Measurements from ENCODE around the gene STAM2.

STAM2 gene

DNA sequence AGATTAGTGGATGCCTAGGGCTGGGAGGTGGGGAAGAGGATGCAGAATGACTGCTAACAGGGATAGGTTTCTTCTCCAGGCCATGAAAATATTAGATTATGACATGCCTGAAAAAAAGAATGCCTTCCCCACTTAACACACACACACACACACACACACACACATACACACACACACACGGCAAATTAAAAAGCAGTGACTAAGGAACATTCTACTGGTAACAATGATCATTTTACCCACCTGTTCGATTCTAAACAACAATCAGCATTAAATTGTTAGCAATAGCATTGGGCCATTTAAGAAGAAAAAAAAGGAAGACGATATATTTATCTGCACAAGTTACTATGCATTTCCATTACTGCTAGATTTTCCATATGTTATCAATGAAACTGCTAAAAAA, 87.6 kb downstream of the STAM2 start:
- TF ChIP-seq, protein P1, sequence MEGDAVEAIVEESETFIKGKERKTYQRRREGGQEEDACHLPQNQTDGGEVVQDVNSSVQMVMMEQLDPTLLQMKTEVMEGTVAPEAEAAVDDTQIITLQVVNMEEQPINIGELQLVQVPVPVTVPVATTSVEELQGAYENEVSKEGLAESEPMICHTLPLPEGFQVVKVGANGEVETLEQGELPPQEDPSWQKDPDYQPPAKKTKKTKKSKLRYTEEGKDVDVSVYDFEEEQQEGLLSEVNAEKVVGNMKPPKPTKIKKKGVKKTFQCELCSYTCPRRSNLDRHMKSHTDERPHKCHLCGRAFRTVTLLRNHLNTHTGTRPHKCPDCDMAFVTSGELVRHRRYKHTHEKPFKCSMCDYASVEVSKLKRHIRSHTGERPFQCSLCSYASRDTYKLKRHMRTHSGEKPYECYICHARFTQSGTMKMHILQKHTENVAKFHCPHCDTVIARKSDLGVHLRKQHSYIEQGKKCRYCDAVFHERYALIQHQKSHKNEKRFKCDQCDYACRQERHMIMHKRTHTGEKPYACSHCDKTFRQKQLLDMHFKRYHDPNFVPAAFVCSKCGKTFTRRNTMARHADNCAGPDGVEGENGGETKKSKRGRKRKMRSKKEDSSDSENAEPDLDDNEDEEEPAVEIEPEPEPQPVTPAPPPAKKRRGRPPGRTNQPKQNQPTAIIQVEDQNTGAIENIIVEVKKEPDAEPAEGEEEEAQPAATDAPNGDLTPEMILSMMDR (IDR thresholded peaks at IDR 0.05; ENCODE audit: low read depth, low read length) = no peak
- H3K4me3 ChIP-seq (replicated peaks in 1 of 2; ENCODE audit: low read depth in 2 of 2, low read length in 2 of 2) = no peak overlapping the region
- no peak for DNase-seq (ENCODE audit: low read depth in 2 of 2)

DNA sequence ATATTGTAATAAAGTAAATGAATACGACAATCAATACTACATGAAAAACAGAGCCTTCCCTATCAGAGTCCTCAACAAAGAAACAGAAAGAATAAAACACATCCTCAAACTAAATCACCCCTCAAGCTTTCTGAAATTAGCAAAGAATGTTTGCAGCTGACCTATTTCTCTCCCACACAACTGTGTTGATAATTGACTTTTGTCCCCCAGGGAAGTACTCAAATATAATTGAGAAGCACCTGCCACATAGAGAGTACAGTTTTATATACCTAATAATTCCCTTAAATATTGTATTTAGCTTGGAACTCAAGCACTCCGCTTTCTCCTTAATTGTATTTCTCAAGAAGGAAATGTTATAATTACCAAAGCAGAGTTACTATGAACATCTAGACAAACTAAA, 89.3 kb downstream of the STAM2 start:
- TF ChIP-seq, protein P1 (IDR thresholded peaks at IDR 0.05; ENCODE audit: low read depth, low read length) = no peak
- H3K4me3 ChIP-seq (replicated peaks in 1 of 2; ENCODE audit: low read depth in 2 of 2, low read length in 2 of 2) = no peak overlapping the region
- DNase-seq (ENCODE audit: low read depth in 2 of 2) = no peak

DNA sequence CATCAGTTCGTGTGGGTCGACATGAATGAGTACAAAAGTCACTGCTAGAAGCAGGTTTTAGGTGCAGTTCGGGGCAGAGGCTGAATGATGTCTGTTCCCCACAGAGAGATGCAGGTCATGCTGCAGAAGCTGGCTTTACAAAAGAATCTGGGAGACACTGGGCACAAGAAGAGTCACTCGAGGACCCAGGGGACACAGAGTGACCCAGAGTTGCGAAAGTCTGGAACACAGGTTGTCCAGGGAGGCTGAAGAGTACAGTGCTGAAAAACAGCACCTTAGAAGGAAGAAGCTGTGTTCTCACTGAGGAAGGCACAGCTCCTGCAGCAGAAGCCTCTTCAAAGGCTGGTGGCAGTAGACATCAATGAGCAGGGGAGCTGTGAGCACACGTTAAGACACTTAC, 91.5 kb downstream of the STAM2 start:
- TF ChIP-seq, protein P1 (IDR thresholded peaks at IDR 0.05; ENCODE audit: low read depth, low read length) = no peak
- DNase-seq (ENCODE audit: low read depth in 2 of 2) = no peak
- H3K4me3 ChIP-seq (replicated peaks in 1 of 2; ENCODE audit: low read depth in 2 of 2, low read length in 2 of 2) = no peak overlapping the region

DNA sequence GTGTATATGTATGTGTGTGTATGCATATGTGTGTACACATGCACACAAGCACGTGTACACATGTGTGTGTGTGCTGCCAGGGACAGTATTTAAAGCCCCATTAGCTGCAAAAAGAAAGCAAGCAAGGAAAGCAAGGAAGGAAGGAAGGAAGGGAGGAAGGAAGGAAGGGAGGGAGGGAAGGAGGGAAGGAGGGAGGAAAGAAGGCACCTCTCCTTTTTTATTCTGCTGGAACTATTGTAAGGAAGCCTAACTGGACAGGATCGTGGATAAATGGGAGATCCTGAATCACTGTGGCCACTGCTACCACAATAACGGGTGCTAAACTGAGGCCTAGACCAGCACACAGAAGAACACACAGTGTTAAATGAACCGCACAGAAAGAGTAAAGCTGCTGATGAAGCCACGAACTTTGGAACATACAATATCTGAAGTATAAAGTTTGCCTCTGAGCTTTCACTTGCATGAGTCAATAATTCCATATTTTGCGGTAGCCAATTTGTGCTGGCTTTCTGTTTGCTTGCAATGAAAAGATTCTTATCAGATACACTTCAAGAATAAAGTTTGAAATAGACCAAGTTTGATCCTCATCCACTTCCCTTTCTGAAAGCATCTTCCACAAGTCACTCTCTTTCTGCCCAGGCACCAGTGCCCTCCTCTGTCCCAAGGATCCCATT, 92.2 kb downstream of the STAM2 start:
- DNase-seq (ENCODE audit: low read depth in 2 of 2) = no peak
- TF ChIP-seq, protein P1 (IDR thresholded peaks at IDR 0.05; ENCODE audit: low read depth, low read length) = no peak
- H3K4me3 ChIP-seq (replicated peaks in 1 of 2; ENCODE audit: low read depth in 2 of 2, low read length in 2 of 2) = no peak overlapping the region

DNA sequence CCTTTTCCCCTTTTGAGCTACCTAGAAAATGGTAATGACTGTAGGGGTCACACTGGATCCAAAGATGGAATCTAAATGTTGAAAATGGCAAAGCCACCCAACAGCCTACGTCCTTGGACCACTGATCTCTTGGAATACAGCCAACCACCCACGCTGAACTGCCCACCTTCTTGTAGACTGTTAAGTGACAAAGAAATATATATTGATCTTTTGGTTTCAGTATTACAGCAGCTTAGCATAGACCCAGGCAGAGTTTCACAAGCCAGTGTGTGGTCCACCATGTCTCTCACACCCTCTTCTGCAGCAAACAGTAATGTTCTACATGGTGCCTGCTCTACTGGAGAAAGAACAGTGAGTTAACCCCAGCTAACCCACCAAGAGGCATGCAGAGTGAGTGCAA, 96.9 kb downstream of the STAM2 start:
- DNase-seq (ENCODE audit: low read depth in 2 of 2) = no peak
- H3K4me3 ChIP-seq (replicated peaks in 1 of 2; ENCODE audit: low read depth in 2 of 2, low read length in 2 of 2) = no peak overlapping the region
- TF ChIP-seq, protein P1 (IDR thresholded peaks at IDR 0.05; ENCODE audit: low read depth, low read length) = no peak

DNA sequence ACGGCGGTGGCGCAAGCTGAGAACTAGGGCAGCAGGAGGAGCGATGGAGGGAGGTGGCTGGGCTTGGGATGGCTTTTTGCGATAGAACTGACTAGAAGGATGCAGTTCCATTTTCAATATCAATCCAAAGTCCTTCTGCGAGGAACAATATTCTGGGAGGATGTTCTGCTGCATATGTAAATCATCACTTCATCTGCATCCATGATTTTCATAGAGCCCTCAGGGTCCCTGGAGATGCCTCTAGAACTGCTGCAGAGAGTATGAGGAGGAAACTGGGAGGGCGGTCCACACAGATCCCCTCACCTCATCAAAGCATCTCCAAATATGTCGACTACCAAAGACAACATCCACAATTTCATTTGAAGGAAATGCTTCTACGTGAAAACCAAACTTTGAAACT, 97.5 kb downstream of the STAM2 start:
- no peak for DNase-seq (ENCODE audit: low read depth in 2 of 2)
- no peak overlapping the region for H3K4me3 ChIP-seq (replicated peaks in 1 of 2; ENCODE audit: low read depth in 2 of 2, low read length in 2 of 2)
- TF ChIP-seq, protein P1 (IDR thresholded peaks at IDR 0.05; ENCODE audit: low read depth, low read length) = no peak
